WTC11 (cell line): ENCODE measurements around the gene FMN2. TPM values are rescaled to one million over a fixed set of nuclear protein-coding genes. Genes with fewer than 3 reads are reported as not detected.

ENCODE experiments used
- ATAC-seq: fragments of 200-7000 bp; cut with Tn5 transposase; 2 replicates; pipeline ENCODE4 v1.10.0; 2021; ENCODE audit warnings: mild to moderate bottlenecking, moderate library complexity
- CTCF ChIA-PET: fragments of 300-600 bp; sonication (Branson Sonifier 250); formaldehyde crosslinking; loops from one replicate; lab custom pipeline; 2021; ENCODE audit warnings: antibody characterized with exemption; lab: Charles Lee
- POLR2A ChIA-PET: fragments of 350-600 bp; sonication (Branson Sonifier 250); formaldehyde crosslinking; loops from one replicate; lab custom pipeline; 2021; ENCODE audit warnings: antibody characterized with exemption; lab: Charles Lee
- DNase-seq: peaks from one replicate; pipeline ENCODE4 v3.0.0; 2021; ENCODE audit warnings: low spot score
- H3K27ac Mint-ChIP-seq: 2 replicates; pipeline ENCODE4 v1.8.0; 2021; ENCODE audit warnings: mixed read lengths
- H3K27me3 Mint-ChIP-seq: 2 replicates; pipeline ENCODE4 v1.8.0; 2021; ENCODE audit warnings: low read depth, mild to moderate bottlenecking, moderate library complexity, mixed read lengths
- H3K36me3 Mint-ChIP-seq: 2 replicates; pipeline ENCODE4 v1.8.0; 2021; ENCODE audit warnings: mixed read lengths
- H3K4me1 Mint-ChIP-seq: 2 replicates; pipeline ENCODE4 v1.8.0; 2022; ENCODE audit warnings: mixed read lengths
- H3K4me3 Mint-ChIP-seq: 2 replicates; pipeline ENCODE4 v1.8.0; 2021; ENCODE audit warnings: mild to moderate bottlenecking, moderate library complexity, mixed read lengths
- H3K9me3 Mint-ChIP-seq: 2 replicates; pipeline ENCODE4 v1.8.0; 2021; ENCODE audit warnings: mixed read lengths
- ATF6 ChIP-seq: sonication (generic); formaldehyde crosslinking; IDR thresholded peaks from 2 replicates; pipeline ENCODE4 v1.8.1; 2023; ENCODE audit warnings: mild to moderate bottlenecking, missing genetic modification reagents
- CREM ChIP-seq: sonication (generic); formaldehyde crosslinking; IDR thresholded peaks from 2 replicates; pipeline ENCODE4 v1.8.1; 2022; ENCODE audit warnings: mild to moderate bottlenecking, missing genetic modification reagents, moderate library complexity
- E2F1 ChIP-seq: sonication (generic); formaldehyde crosslinking; IDR thresholded peaks from 2 replicates; pipeline ENCODE4 v1.8.0; 2022; ENCODE audit warnings: mild to moderate bottlenecking, missing genetic modification reagents
- ERG ChIP-seq: fragments of 250-450 bp; sonication (Bioruptor Pico); IDR thresholded peaks from 2 replicates; pipeline ENCODE4 v1.8.0; 2021; ENCODE audit warnings: mild to moderate bottlenecking
- FOXP1 ChIP-seq: sonication (generic); formaldehyde crosslinking; IDR thresholded peaks from 2 replicates; pipeline ENCODE4 v1.8.0; 2022; ENCODE audit warnings: missing genetic modification reagents, mild to moderate bottlenecking, moderate library complexity, borderline replicate concordance
- FOXP4 ChIP-seq: sonication (generic); formaldehyde crosslinking; IDR thresholded peaks from 2 replicates; pipeline ENCODE4 v1.8.0; 2022; ENCODE audit warnings: mild to moderate bottlenecking, missing genetic modification reagents
- GTF2I ChIP-seq: fragments of 250-450 bp; sonication (Bioruptor Pico); conservative IDR thresholded peaks from 2 replicates; pipeline ENCODE4 v1.4.0; 2021; ENCODE audit warnings: mild to moderate bottlenecking
- IRF2 ChIP-seq: sonication (generic); formaldehyde crosslinking; IDR thresholded peaks from 2 replicates; pipeline ENCODE4 v1.8.0; 2022; ENCODE audit warnings: low read depth, missing genetic modification reagents, borderline replicate concordance
- JAZF1 ChIP-seq: fragments of 250-450 bp; sonication (Bioruptor Pico); IDR thresholded peaks from 2 replicates; pipeline ENCODE4 v1.9.0; 2021; ENCODE audit warnings: moderate library complexity, mild to moderate bottlenecking, inconsistent platforms
- JUN ChIP-seq: sonication (generic); formaldehyde crosslinking; IDR thresholded peaks from 2 replicates; pipeline ENCODE4 v1.8.0; 2023; ENCODE audit warnings: mild to moderate bottlenecking, missing genetic modification reagents
- NFYB ChIP-seq: sonication (generic); formaldehyde crosslinking; conservative IDR thresholded peaks from 2 replicates; pipeline ENCODE4 v1.8.0; 2022; ENCODE audit warnings: low read depth, missing genetic modification reagents
- ZNF263 ChIP-seq: sonication (generic); formaldehyde crosslinking; IDR thresholded peaks from 2 replicates; pipeline ENCODE4 v1.8.1; 2022; ENCODE audit warnings: low read depth, mild to moderate bottlenecking, moderate library complexity, missing genetic modification reagents
- ZNF317 ChIP-seq: sonication (generic); formaldehyde crosslinking; IDR thresholded peaks from 2 replicates; pipeline ENCODE4 v1.8.1; 2023; ENCODE audit warnings: low read depth, mild to moderate bottlenecking, moderate library complexity, missing genetic modification reagents, borderline replicate concordance
- ZNF532 ChIP-seq: fragments of 250-450 bp; sonication (Bioruptor Pico); IDR thresholded peaks from 2 replicates; pipeline ENCODE4 v1.9.0; 2021; ENCODE audit warnings: mild to moderate bottlenecking, borderline replicate concordance
- ZSCAN18 ChIP-seq: fragments of 250-450 bp; sonication (Bioruptor Pico); IDR thresholded peaks from 2 replicates; pipeline ENCODE4 v2.1.2; 2022; ENCODE audit warnings: mild to moderate bottlenecking, moderate library complexity
- total RNA-seq: library from RNA; stranded (reverse); gene quantifications from 3 replicates; pipeline ENCODE4 v1.2.3, GENCODE V29; 2021

The FMN2 gene
- total RNA-seq, 1 experiment from 2014 or later, result 1.8 TPM

- ATAC-seq (no peak), DNase-seq (no peak)
- Mint-ChIP-seq H3K4me3 (no peak overlapping the region), H3K36me3 (no peaks in the 10 kb centered on the region), H3K9me3 (no peaks in the 10 kb centered on the region), H3K27ac (no peak overlapping the region; the same call in 1 of the 2 replicates), H3K4me1 (no peaks in the 10 kb centered on the region), H3K27me3 (no peaks in the 10 kb centered on the region; the same call in 1 of the 2 replicates)
- TF ChIP-seq ATF6 (no peak), FOXP1 (CRISPR knock-in tag) (no peak), CREM (CRISPR knock-in tag) (no peak), ZSCAN18 (no peak)
- CTCF ChIA-PET, result no interaction called here
- POLR2A ChIA-PET, result no interaction called here
Measured at GRCh38 chr1:240319998-240320397, 228.3 kb downstream of the FMN2 start.

- Mint-ChIP-seq H3K4me1 (no peaks in the 10 kb centered on the region), H3K27ac (no peak overlapping the region), H3K9me3 (no peaks in the 10 kb centered on the region), H3K36me3 (no peaks in the 10 kb centered on the region), H3K27me3 (no peaks in the 10 kb centered on the region; the same call in 1 of the 2 replicates), H3K4me3 (no peak overlapping the region)
- ChIA-PET POLR2A (no interaction called here), CTCF (no interaction called here)
- TF ChIP-seq E2F1, result no peak
- no peak for TF ChIP-seq JUN (CRISPR knock-in tag)
- TF ChIP-seq FOXP4, result no peak
- no peak for TF ChIP-seq JAZF1 (CRISPR knock-in tag)
- TF ChIP-seq ZNF532 (CRISPR knock-in tag), result no peak
- no peak for TF ChIP-seq NFYB (CRISPR knock-in tag)
- no peak for TF ChIP-seq GTF2I (CRISPR knock-in tag)
- TF ChIP-seq ERG, result no peak
- TF ChIP-seq IRF2, result no peak
- no peak for TF ChIP-seq ZNF317
- no peak for TF ChIP-seq ZNF263
- DNase-seq (no peak), ATAC-seq (no peak)
Measured at GRCh38 chr1:240320659-240321058, 229.0 kb downstream of the FMN2 start.
